KOPT-K1 (cell line): Measurements from ENCODE around the gene LRRC37A3.
"Not testable (repeated sequence)": the region's sequence is repeated elsewhere in the genome, so short reads cannot be mapped to it uniquely, and the experiment has no call there.

Source experiments
- H3K27ac ChIP-seq: fragments of 200-600 bp; sonication (generic); 2 replicates; pipeline ENCODE4 v1.5.1; 2016; ENCODE audit warnings: antibody characterized with exemption, mild to moderate bottlenecking, low read depth, low read length; ENCODE audit not compliant: poor library complexity, severe bottlenecking
- H3K36me3 ChIP-seq: fragments of 200-600 bp; sonication (generic); 2 replicates; pipeline ENCODE4 v1.5.1; 2017; ENCODE audit warnings: antibody characterized with exemption, mild to moderate bottlenecking, low read length, moderate library complexity; ENCODE audit not compliant: insufficient read depth
- H3K9me3 ChIP-seq: fragments of 200-600 bp; sonication (generic); 2 replicates; pipeline ENCODE4 v1.5.1; 2017; ENCODE audit warnings: antibody characterized with exemption, low read length, mild to moderate bottlenecking; ENCODE audit not compliant: insufficient read depth, poor library complexity, severe bottlenecking

Gene LRRC37A3

GRCh38 chr17:64909511-64910190 lies 9.6 kb downstream of the LRRC37A3 start:
- H3K27ac ChIP-seq, H3K9me3 ChIP-seq: not testable (repeated sequence)

GRCh38 chr17:64904069-64904468 lies 15.2 kb downstream of the LRRC37A3 start:
- H3K36me3 ChIP-seq, H3K27ac ChIP-seq, H3K9me3 ChIP-seq: not testable (repeated sequence)

More at GRCh38 chr17:64909511-64910190, 9.6 kb downstream of the LRRC37A3 start:
- not testable (repeated sequence) for H3K36me3 ChIP-seq

- H3K27ac ChIP-seq, H3K36me3 ChIP-seq, H3K9me3 ChIP-seq: not testable (repeated sequence)
Observed at GRCh38 chr17:64897136-64897535, 22.1 kb downstream of the LRRC37A3 start.

GRCh38 chr17:64874210-64874609 lies 45.1 kb downstream of the LRRC37A3 start:
- not testable (repeated sequence) for H3K36me3 ChIP-seq, H3K9me3 ChIP-seq, H3K27ac ChIP-seq

- H3K9me3 ChIP-seq, H3K36me3 ChIP-seq, H3K27ac ChIP-seq: not testable (repeated sequence)
Observed at GRCh38 chr17:64847504-64848466, 71.5 kb downstream of the LRRC37A3 start.

- H3K36me3 ChIP-seq, H3K9me3 ChIP-seq, H3K27ac ChIP-seq: not testable (repeated sequence)
Observed at GRCh38 chr17:64846892-64847291, 72.4 kb downstream of the LRRC37A3 start.

GRCh38 chr17:64843918-64844317 lies 75.4 kb downstream of the LRRC37A3 start:
- H3K27ac ChIP-seq, H3K36me3 ChIP-seq, H3K9me3 ChIP-seq: not testable (repeated sequence)

GRCh38 chr17:64842900-64843299 lies 76.4 kb downstream of the LRRC37A3 start:
- not testable (repeated sequence) for H3K9me3 ChIP-seq, H3K36me3 ChIP-seq, H3K27ac ChIP-seq

GRCh38 chr17:64840960-64841359 lies 78.3 kb downstream of the LRRC37A3 start:
- H3K27ac ChIP-seq, H3K9me3 ChIP-seq: not testable (repeated sequence)

GRCh38 chr17:64838513-64838912 lies 80.8 kb downstream of the LRRC37A3 start:
- H3K9me3 ChIP-seq, H3K27ac ChIP-seq, H3K36me3 ChIP-seq: not testable (repeated sequence)

More at GRCh38 chr17:64840960-64841359, 78.3 kb downstream of the LRRC37A3 start:
- not testable (repeated sequence) for H3K36me3 ChIP-seq

- not testable (repeated sequence) for H3K36me3 ChIP-seq, H3K9me3 ChIP-seq
- peak overlapping the region; percentile 70 for H3K27ac ChIP-seq
Observed at GRCh38 chr17:64837018-64837761, 82.1 kb downstream of the LRRC37A3 start.

GRCh38 chr17:64836623-64837017 lies 82.7 kb downstream of the LRRC37A3 start:
- peak overlapping the region; percentile 70 for H3K27ac ChIP-seq
- not testable (repeated sequence) for H3K9me3 ChIP-seq, H3K36me3 ChIP-seq

- not testable (repeated sequence) for H3K9me3 ChIP-seq, H3K27ac ChIP-seq, H3K36me3 ChIP-seq
Observed at GRCh38 chr17:64834060-64834459, 85.2 kb downstream of the LRRC37A3 start.

GRCh38 chr17:64830631-64831040 lies 88.6 kb downstream of the LRRC37A3 start:
- H3K27ac ChIP-seq, H3K9me3 ChIP-seq: not testable (repeated sequence)
- H3K36me3 ChIP-seq = peaks cover 18% of the 10 kb centered on the region; the same call in 1 of the 2 replicates
